ENCODE measurements around the gene GNA12. TPM values are rescaled to one million over a fixed set of nuclear protein-coding genes. Genes with fewer than 3 reads are reported as not detected.

The GNA12 gene
- polyA plus RNA-seq, 1 experiment, result 95.3 TPM

DNA sequence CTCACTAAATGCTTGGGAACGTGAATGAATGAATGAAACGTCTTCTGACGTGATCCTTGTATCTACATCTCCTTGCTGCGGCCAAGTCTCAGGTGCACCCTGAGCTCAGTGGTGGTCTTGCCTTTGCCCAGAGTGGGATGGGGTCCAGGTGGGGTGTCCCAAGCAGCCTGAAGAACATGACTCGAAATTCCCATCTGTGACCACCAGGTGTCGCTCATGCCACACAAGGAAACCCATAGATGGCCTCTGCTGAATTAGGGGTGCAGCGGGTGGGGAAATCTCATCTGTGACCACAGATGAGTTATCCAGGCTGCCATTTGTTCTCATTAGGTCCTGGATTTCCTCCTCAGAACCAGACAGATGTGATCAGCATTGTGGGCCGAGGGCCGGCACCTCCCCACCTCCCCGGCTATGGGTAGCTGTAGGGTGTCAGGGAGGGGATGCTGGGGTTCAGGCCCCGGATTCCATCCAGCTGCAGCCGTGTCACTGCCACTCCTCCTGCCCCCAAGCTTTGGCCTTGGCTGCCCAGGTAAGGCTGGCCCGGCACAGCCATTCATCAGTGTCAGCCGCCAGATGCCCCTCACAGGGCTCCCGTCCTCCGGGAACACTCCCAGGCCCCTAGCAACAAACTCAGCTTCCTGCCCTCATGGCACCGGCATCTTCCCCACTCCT, 21.0 kb upstream of the GNA12 start:
- TF ChIP-seq, protein P1, sequence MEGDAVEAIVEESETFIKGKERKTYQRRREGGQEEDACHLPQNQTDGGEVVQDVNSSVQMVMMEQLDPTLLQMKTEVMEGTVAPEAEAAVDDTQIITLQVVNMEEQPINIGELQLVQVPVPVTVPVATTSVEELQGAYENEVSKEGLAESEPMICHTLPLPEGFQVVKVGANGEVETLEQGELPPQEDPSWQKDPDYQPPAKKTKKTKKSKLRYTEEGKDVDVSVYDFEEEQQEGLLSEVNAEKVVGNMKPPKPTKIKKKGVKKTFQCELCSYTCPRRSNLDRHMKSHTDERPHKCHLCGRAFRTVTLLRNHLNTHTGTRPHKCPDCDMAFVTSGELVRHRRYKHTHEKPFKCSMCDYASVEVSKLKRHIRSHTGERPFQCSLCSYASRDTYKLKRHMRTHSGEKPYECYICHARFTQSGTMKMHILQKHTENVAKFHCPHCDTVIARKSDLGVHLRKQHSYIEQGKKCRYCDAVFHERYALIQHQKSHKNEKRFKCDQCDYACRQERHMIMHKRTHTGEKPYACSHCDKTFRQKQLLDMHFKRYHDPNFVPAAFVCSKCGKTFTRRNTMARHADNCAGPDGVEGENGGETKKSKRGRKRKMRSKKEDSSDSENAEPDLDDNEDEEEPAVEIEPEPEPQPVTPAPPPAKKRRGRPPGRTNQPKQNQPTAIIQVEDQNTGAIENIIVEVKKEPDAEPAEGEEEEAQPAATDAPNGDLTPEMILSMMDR (IDR thresholded peaks at IDR 0.05; ENCODE audit: insufficient read depth, low read depth, low read length), result peak; percentile 91
- H3K36me3 ChIP-seq (ENCODE audit: control insufficient read depth, insufficient read depth, low read length), result no peaks in the 10 kb centered on the region
- DNase-seq (ENCODE audit: low read depth), result no peak
- no peaks in the 10 kb centered on the region for H3K27me3 ChIP-seq (ENCODE audit: control insufficient read depth, insufficient read depth, low read length)
- ChIA-PET CTCF (interaction anchor here (0.5 to 3.2 kb wide), 22 partner anchors 10 to 1967 kb away, joined by 3 to 15 read pairs (median 4); no protein-coding TSS in a partner anchor), POLR2A (no interaction called here)
- H3K4me3 ChIP-seq (ENCODE audit: low read depth, low read length), result no peak overlapping the region

DNA sequence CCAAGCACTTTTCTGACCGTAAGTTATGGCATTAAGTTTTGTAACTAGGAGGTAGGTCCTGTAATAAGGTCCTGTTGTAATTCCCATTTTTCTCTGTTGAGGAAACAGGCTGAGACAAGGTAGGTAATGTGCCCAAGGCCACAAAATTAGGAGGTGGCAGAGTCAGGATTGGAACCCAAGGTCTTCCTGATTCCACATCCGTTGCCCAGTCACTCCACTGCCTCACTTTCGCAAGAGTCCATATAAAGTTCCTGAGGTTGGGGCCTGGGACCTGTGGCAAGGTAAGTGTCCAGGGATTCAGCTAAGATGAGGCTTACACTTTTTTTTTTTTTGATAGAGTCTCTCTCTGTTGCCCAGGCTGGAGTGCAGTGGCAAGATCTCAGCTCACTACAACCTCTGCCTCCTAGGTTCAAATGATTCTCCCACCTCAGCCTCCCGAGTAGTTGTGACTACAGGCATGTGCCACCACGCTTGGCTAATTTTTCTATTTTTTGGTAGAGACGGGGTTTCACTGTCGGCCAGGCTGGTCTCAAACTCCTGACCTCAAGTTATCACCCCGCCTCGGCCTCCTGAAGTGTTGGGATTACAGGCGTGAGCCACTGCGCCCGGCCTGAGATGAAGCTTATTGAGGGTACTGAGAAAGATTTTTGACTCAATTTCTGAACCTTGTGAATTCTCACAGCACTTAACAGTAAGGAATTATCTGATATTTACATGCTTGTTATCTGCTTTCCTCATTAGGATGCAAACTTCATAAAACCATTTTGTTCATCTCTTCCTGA, 20.3 kb upstream of the GNA12 start:
- POLR2A ChIA-PET, result no interaction called here
- H3K27me3 ChIP-seq (ENCODE audit: control insufficient read depth, insufficient read depth, low read length), result no peaks in the 10 kb centered on the region
- H3K36me3 ChIP-seq (ENCODE audit: control insufficient read depth, insufficient read depth, low read length), result no peaks in the 10 kb centered on the region
- DNase-seq (ENCODE audit: low read depth), result no peak
- TF ChIP-seq, protein P1 (IDR thresholded peaks at IDR 0.05; ENCODE audit: insufficient read depth, low read depth, low read length), result no peak
- H3K4me3 ChIP-seq (ENCODE audit: low read depth, low read length), result no peak overlapping the region
- CTCF ChIA-PET, result interaction anchor here (0.5 to 3.2 kb wide), 19 partner anchors 10 to 1967 kb away, joined by 3 to 15 read pairs (median 4); no protein-coding TSS in a partner anchor

DNA sequence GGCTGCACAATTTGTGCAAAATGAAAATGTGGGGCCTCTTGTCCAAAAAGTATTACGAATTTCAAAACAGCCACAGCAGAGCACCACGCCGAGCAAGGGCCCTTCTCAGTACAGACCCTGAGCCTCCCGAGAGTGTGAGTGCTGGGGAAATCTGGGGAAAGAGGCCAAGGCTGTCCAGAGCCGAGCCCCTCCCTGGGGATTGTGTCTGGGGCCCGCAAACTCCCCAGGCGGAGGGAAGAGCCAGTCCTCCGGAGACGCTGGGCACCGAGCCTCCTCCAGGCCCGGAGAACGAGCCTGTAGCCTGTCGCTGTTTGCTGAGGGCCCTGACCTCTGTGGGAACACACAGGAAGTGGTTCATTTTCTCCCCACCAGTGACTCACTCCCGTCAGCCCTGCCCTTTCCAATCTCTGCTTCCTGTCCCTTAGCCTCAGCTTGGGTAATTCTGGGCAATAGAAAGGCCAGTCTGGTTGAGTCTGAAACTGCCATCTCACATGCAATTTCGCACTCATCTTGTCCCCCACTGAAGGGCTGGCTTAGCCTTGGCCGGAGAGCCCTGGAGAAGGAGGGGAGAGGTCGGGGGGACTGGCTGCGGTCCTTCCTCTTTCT, 19.5 kb upstream of the GNA12 start:
- Histone ChIP-seq H3K36me3 (ENCODE audit: control insufficient read depth, insufficient read depth, low read length) (no peaks in the 10 kb centered on the region), H3K4me3 (ENCODE audit: low read depth, low read length) (no peak overlapping the region), H3K27me3 (ENCODE audit: control insufficient read depth, insufficient read depth, low read length) (no peaks in the 10 kb centered on the region)
- POLR2A ChIA-PET, result no interaction called here
- CTCF ChIA-PET, result interaction anchor here (0.6 to 3.2 kb wide), 9 partner anchors 11 to 291 kb away, joined by 3 to 15 read pairs (median 4); no protein-coding TSS in a partner anchor
- TF ChIP-seq, protein P1 (IDR thresholded peaks at IDR 0.05; ENCODE audit: insufficient read depth, low read depth, low read length), result no peak
- peak; percentile 66 for DNase-seq (ENCODE audit: low read depth)

DNA sequence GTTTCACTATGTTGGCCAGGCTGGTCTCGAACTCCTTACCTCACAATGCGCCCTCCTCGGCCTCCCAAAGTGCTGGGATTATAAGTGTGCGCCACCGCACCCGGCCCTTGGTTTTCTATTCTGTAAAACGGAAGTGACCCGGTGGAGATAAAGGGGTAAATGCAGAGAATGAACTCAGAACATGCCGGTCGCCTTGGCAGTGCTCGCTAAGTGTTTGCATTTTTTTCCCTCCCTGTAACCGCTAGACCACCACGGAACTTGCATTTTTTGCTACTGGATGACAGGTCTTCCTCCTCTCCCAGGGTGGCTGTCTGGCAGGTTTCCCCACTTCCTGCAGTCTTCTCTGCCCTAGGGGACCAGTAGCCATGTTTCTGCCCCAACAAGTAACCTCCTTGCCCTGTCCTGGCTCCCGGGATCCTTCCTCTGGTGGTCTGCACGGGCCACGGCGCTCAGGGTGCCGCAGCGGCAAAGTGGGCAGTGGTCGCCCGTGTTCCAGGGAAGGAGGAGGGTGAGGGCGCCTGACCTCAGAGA, 18.8 kb upstream of the GNA12 start:
- H3K36me3 ChIP-seq (ENCODE audit: control insufficient read depth, insufficient read depth, low read length), result no peaks in the 10 kb centered on the region
- CTCF ChIA-PET, result interaction anchor here (0.7 kb wide), 1 partner anchor 192 kb away, joined by 4 read pairs; no protein-coding TSS in a partner anchor
- TF ChIP-seq, protein P1 (IDR thresholded peaks at IDR 0.05; ENCODE audit: insufficient read depth, low read depth, low read length), result no peak
- POLR2A ChIA-PET, result no interaction called here
- no peaks in the 10 kb centered on the region for H3K27me3 ChIP-seq (ENCODE audit: control insufficient read depth, insufficient read depth, low read length)
- DNase-seq (ENCODE audit: low read depth), result no peak
- no peak overlapping the region for H3K4me3 ChIP-seq (ENCODE audit: low read depth, low read length)

DNA sequence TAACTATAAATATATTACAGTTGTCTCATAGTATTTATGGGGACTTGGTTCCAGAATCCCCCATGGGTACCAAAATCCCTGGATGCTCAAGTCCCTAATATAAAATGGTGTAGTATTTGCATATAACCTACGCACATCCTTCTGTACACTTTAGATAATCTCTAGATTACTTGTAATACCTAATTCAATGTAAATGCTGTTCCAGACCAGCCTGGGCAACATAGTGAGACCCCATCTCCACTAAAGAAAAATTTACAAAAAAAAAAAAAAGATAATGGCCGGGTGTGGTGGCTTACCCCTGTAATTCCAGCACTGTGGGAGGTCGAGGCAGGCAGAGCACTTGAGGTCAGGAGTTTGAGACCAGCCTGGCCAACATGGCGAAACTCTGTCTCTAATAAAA, 17.4 kb upstream of the GNA12 start:
- Histone ChIP-seq H3K36me3 (ENCODE audit: control insufficient read depth, insufficient read depth, low read length) (no peaks in the 10 kb centered on the region), H3K27me3 (ENCODE audit: control insufficient read depth, insufficient read depth, low read length) (no peaks in the 10 kb centered on the region), H3K4me3 (ENCODE audit: low read depth, low read length) (no peak overlapping the region)
- DNase-seq (ENCODE audit: low read depth), result no peak
- POLR2A ChIA-PET, result no interaction called here
- TF ChIP-seq, protein P1 (IDR thresholded peaks at IDR 0.05; ENCODE audit: insufficient read depth, low read depth, low read length), result no peak
- CTCF ChIA-PET, result no interaction called here
